Stimulated activated CD8-positive, alpha-beta memory T cell treated with anti-CD3 and anti-CD28 coated beads, Interleukin-15, amount 100 ng/mL, for 1 hour (primary cell): ENCODE results near the gene FETUB.

Experiments
- DNase-seq: peaks from one replicate; pipeline ENCODE4 v3.0.0-alpha.2; 2020; ENCODE audit warnings: low read depth

The FETUB gene

DNA sequence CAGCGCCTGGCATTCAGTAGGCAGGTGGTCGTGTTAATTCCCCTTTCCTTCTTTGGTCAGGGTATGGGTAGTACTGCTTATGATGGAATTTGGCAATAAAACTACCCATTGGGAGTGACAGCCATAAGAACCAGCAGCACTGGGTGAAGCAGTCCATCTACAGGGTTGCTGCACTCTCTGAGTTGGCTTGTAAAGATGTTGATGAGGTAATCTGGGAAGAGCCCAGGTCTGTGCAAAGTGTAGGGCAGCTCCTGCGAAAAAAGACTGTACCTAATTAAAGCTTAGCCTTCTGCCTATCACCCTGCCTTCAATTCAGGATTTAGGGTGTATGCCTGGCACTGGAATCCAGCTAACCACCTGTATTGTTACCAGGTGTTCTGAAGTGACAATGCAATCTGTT lies 4.7 kb upstream of the FETUB start:
- DNase-seq = no peak

DNA sequence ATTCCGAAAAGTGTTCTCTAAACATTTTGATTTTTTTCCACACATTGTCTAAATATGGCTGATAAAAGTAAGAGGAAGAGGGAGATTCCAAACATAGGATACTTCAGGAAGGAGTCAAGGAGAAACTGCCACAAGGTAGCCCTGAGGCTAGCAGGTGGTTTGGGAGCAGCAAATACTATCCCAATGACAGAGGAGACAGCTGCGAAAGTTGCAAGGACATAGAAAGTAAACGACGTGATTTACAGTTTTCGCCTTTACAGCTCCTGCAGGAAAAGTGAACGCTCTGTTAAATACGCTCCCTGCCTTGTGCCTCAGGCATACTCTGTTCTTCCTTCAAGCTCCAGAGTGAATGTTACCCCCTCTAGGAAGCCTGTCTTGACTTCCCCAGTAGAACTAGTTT lies 3.7 kb upstream of the FETUB start:
- DNase-seq = no peak

DNA sequence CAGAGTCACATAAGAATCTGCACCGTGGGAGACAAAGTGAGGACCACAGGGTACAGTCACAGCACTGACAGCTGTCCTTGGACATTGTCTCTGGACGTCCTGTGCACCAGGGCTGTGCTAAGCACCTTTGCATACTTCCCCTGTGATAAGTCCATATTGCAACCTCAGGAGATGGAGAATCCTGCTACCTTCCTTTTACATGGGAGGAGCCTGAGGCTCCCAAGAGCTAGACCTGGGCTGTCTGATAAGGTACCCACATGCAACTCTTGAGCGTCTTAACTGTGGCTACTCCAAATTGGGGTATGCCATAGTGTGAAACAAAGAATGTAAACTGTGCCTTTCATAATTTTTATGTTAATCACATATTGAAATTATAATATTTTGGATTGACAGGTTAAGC lies 2.5 kb upstream of the FETUB start:
- no peak for DNase-seq

DNA sequence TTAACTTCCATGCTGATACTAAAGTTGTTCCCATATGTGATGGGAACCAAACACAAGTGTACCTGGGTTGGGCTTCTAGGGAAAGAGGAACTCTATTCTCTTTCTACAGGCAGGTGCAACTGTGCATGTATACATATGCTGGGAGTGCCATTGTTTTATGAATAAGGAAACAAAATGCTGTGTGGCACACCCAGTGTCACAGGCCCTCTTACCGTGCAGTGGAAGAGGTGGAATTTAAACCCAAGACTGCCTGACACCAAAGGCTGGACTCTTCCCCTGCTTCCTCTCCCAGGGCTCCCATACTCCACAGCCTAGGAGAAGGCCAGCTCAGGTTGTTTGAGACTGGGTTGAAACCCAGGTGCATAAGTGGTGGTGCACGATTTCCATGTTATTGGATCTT lies 1.9 kb upstream of the FETUB start:
- DNase-seq = no peak

DNA sequence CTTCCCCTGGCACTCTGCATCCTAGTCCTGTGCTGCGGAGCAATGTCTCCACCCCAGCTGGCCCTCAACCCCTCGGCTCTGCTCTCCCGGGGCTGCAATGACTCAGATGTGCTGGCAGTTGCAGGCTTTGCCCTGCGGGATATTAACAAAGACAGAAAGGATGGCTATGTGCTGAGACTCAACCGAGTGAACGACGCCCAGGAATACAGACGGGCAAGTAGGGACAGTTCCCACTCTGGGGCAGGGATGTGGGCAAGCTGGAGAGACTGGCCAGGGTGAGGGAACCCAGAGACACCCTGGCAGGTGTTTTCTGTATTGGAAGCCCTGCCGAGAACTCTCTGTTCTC lies 247 bp downstream of the FETUB start:
- DNase-seq = no peak

DNA sequence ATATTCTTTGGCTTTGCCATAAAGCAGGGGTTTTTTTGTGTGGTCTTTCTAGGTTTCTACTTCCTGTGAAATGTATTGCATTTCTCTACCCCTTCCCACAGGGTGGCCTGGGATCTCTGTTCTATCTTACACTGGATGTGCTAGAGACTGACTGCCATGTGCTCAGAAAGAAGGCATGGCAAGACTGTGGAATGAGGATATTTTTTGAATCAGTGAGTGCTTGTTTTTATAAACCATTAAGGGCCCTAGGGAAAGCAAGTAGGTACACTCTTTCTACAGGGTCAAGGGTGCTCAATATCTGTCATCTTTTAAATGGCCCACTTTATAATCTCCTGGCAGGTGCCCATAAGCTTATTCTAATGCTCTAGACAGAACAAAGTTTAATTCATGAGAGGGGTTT lies 730 bp downstream of the FETUB start:
- DNase-seq = no peak

DNA sequence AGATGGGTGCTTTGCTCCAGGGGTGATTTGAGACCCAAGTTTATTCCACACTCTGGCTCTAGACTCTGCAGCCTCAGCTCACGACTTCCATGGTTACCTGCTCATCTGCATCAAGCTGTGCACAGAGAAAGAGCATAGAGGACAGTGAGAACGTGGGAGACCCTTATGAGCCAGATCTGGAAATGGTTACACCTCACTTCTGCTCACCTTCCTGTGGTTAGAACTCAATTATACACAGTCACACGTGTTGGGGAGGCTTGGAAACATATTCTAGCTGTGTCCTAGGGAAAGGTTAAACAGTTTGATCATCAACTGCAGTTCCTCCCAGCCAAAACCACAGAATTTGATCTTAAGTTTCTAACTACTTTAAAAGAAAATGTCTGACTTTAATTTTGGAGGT lies 1.8 kb downstream of the FETUB start:
- DNase-seq = no peak

DNA sequence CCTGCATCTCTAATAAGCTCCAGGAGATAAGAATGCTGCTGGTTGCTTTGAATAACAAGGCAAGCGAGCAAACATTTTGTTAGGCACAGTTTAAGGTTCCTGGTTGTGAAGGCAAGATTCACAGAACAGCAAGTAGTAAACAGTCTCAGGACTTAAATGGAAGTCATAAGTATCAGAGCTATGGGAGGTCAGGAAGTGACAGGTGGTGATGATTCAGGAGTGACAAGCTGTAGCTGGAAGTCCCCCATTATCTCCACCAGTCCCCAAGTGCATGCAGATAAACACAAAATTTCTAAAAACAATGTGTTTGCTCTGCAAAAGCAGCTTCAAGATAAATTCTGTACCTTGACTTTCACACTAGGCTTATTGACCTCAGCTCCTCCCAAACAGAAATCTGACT lies 3.3 kb downstream of the FETUB start:
- no peak for DNase-seq

DNA sequence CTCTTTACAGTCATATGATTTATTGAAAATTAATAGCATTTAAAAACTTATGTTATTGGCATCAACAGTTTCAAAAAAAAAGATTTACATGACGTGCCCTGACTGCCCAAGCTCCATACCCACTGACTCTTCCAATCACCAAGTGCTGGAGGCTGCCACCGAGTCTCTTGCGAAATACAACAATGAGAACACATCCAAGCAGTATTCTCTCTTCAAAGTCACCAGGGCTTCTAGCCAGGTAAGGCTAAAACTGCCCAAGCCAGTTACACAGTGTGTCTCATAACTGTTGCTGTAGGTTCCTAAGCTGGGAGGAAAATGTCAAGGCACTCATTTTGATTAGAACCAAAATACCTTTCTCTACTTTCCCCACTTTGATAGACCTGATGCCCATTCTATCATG lies 4.5 kb downstream of the FETUB start:
- DNase-seq = no peak

DNA sequence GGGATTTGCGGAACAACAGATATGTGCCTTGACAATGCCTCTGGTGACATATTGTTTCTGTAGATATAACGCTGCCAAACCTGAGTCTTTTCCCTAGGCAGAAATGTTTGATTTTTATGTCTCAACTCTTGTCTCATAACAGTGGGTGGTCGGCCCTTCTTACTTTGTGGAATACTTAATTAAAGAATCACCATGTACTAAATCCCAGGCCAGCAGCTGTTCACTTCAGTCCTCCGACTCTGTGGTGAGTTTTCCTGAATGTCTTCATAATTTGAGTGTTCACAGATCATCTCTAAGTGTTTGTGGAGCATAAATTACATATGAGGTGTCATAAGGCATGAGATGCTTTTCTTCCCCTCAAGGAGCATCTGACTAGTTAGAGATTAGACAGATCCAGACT lies 5.9 kb downstream of the FETUB start:
- DNase-seq = no peak

DNA sequence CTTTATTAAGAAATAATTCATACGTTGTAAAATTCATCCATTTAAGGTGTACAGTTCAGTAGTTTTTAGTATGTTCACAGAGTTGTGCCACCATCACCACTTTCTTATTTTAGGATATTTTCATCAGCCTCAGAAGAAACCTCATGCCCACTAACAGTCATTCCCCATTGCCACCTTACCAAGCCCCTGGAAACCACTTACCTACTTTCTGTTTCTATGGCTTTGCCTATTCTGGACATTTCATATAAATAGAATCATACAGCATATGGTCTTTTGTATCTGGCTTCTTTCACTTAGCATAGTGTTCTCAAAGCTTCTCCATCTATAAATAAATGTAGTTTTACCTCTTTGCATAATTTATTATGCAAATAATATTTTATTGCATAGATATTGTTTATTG lies 6.6 kb downstream of the FETUB start:
- DNase-seq = no peak

DNA sequence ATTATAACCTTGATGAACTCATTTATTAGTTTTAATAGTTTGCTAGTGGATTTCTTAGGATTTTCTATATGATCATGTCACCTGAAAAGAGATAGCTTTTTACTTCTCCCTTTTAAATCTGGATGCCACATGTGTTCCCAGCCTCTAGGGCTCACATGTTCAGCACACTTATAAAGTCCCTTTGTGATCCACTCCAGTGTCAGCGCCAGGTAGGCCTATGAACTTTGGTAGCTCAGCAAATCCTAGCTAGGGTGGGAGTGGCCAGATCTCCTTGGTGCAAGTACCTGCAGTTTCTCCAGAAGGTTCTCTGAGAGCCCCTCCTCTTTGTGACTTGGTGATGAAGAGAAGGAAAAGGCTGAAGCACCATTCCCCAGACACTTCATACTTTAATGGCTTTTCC lies 8.7 kb downstream of the FETUB start:
- no peak for DNase-seq

DNA sequence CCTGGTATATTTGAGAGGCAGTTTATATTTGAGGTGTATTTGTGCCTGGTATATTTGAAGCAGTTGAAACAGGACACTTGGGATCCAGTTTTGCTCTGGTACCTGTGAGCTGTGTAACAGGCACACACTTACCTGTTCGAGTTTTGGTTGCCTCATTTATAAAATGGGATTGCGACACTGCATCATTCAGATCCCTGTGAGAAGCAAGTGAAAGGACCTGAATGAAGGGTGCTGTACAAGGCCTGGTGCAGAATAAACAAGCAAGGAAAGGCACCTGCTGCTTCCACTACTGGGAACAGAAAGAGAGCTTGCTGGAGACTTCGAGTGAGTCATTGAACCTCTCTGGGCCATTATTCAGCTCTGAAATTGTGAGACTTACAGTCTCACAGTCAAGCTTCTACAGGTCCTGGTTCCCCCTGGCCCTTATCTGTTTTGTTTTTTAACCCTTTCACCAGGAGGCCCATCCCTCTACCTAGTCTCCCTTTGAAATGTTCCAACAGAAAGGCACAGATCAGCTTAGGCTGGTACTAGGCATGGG lies 11.5 kb downstream of the FETUB start:
- no peak for DNase-seq

DNA sequence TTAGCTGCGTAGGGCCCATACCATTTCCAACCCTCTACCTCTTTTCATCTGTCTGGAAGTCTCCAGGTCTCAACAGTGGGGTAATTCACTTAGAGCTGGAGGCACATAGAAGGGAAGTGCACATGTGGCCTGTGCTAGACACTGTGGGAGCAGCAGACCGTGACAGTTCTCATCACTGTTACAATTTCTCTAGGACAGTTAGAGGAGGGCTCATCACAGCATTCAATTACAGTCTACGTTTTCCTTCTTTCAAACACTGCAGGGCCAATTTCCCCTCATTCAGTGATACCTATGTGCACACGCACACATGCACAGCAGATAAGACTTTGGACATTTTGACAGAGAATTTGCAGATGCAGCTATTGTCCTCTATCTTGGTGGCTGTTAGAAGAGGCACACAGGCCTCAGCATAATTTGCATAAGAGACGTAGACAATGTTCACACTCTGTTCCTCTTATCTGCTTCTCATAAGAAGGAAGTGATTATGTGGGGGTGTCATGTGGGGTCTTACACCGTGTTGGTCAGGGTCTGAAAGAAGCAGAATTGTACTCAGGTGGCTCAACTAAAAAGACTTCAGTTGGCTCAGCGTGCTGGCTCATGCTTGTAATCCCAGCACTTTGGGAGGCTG lies 13.0 kb downstream of the FETUB start:
- no peak for DNase-seq

DNA sequence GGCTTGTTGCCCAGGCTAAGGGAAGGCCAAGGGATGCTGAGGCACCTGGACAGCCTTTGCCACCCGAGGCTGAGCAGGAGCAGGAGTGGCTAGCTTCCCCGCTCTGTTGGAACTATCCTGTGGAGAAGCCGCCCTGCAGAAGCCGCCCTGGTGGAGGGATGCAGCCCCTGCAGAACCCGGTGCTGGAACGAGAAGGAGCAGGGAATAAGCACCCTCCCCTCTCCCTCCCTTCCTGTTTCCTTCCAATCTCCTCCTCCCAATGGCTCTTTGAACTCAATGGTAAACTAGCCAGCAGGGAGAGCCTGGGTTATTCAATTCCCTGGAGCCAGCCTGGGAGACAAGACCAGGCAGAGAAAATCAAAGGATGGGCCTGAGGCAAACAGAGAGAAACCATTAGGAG lies 13.8 kb downstream of the FETUB start:
- DNase-seq = no peak

DNA sequence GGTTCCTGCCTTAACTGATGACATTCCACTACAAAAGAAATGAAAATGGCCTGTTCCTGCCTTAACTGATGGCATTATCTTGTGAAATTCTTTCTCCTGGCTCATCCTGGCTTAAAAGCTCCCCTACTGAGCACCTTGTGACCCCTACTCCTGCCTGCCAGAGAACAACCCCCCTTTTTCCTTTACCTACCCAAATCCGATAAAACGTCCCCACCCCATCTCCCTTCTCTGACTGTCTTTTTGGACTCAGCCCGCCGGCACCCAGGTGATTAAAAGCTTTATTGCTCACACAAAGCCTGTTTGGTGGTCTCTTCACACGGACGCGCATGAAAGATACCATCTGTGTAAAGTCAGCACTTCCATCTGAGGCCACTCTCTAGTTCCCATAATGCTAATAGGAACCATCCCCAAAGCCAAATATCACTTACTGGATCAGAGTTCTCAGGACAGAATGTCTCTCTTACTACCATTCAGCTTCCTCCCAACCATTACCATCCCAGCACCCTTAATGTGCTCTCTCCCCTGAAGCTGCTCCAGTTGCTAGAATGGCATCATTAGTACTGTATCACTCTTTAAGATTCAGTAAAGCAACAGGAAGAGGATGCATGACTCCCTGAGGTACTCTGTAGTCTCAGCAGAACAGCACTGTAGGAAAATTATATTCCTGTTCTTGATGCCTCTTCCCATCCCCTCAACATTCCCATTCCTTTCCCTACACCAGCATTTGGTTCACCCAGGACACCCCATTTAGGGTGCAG lies 23.3 kb downstream of the FETUB start:
- DNase-seq = no peak

DNA sequence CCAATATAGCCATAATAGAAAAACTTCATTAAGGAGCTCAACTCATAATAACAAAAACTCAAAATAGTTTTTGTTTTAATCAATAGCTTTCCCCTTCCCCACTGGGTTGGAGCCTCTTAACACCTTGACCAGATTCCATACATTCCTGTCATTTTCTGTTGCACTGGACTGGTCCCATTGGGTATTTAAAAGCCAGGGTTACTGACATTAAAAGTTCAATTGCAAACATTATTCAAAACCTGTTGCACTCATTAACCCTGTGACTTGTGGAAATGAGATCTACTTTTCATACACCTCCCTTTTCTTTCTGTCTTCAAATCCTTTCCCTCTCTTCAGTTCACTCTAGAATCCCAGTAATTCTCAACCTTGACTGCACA lies 23.9 kb downstream of the FETUB start:
- DNase-seq = no peak

DNA sequence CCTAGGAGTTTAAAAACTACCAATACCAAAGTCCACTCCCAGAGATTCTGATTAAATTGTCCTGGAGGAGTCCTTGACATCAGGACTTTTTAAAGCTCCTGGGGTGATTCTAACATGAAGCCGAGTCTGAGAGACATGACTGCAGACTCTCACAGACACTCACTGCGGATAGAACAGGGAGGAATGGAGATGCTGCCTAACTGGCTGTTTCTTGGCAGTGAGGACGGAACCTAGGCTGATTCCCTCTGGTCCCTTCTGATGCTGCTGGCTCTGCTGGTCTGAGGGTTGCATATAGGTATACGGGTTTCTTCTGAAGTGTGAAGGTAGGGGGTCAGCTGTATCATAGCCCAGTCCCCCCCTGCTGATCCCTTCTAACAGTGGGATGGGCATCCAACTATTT lies 24.3 kb downstream of the FETUB start:
- no peak for DNase-seq

DNA sequence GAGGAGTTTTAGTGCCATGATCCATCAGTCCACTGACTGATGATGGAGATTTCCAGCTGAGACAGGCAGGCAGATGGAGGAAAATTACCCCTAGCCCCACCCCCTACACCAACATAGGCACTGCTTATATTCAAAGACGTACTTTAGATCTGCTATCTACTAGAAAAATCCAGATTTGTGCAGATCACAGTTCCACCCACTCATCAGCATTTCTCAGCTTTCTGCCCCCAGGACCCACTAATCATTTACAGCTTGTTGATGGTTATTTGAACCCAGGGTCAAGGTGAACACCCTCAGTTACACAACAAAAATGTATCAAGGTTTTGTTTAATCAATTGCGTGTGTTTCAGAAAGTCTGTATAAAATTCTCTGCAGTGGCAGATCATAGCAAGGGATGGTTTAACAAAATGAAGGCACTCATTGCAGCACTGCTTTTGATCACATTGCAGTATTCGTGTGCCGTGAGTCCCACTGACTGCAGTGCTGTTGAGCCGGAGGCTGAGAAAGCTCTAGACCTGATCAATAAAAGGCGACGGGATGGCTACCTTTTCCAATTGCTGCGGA lies 25.5 kb downstream of the FETUB start, which contains the start of gene HRG:
HRG (plus strand) TSS at position 390 of the 564 bp plus-strand sequence; CDS start at position 408, 18 bp downstream.
- no peak for DNase-seq

DNA sequence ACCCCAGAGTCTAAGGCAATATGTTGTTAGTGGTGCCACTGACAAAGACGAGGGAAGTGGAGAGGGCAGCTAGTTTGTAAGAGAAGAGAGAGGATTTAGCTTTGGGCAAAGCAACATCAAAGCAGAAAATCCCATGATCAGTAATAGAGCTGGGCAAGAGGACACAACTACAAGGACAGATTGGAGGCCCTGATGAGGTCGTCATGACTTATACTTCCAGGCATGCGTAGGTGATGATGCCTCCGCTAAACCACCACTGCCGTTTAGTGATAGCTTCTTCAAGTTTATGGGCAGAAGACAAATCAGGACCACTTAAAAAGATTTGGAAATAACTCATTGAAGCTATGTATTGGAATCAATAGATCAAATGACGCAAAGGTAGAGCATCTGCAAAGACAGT lies 28.2 kb downstream of the FETUB start:
- no peak for DNase-seq

DNA sequence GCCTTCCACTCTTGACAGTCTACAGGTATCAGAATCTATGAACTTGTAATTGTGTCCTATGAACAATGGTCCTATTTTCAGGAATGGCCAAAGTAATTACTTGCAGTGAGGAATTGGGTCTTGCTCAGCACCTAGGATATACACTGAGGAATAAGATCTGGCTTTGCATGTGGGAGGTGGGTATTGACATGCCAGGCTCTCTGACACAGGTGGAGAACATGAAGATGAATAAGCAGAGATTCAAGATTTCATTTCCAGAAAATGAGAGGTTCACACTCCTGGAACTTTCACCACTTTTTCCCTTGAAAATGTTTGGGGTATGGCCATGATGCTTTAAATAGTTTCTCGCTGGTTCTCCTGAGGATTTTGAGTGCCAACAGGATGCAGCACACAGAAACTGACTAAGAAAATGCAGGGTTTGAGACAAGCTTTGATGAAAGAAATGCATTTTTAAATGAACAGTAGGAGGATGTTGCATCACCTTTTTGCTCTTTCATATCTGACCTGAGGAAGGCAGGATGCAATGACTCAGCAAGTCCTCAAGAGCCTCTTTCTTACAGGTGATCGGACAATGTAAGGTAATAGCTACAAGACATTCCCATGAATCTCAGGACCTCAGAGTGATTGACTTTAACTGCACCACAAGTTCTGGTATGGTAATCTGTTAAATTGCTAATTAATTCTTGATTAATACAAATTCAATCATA lies 29.3 kb downstream of the FETUB start:
- DNase-seq = no peak

DNA sequence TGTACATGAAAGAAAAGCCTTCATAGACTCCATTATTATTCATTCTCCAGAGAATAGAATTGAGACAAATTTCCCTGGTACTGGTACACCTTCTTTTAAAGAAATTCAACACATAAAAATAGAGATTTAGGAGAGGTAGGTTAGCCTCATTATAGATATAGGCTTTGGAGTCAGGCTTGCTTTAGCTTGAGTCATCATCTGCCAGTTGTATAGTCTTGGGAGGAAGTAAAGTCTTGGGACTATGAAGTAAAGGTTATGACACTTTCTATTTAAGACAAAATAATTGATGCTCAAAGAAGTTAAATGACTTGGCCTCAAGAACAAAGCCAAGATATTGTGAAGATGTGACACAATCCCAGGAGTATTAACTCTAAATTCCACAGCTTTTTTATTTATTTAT lies 30.0 kb downstream of the FETUB start:
- DNase-seq = no peak

DNA sequence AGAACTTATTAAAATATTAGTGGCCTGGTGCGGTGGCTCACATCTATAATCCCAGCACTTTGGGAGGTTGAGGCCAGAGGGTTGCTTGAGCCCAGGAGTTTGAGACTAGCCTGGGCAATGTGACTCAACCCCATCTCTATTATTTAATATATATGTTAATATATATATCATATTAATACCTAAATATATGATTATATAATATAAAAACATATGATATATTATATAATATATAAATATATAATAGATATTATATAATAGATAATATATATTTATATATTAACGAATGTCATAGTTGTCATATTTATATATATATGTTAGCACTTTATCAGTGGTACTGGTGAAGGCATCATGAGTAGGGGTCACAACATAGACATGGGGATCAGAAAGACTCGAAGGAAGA lies 30.9 kb downstream of the FETUB start:
- DNase-seq = no peak
